Testis (tissue), 2 donors: Measurements from ENCODE around the gene PLPPR3.

Experiments
- POLR2A ChIP-seq: fragments of 450-650 bp; IDR thresholded peaks from one replicate; pipeline ENCODE4 v1.6.1; 2017; ENCODE audit warnings: antibody characterized with exemption, mild to moderate bottlenecking, moderate library complexity
- TF ChIP-seq, protein P1 (sequence below), 3 experiments: fragments of 450-650 bp in 2 of 3; fragments of 200-600 bp in 1 of 3; sonication (generic) in 1 of 3; IDR thresholded peaks; one replicate each; pipeline ENCODE4 v1.5.1; 2016 to 2019; ENCODE audit warnings: antibody characterized with exemption in 3 of 3, mild to moderate bottlenecking in 2 of 3, moderate library complexity in 1 of 3

DNA sequence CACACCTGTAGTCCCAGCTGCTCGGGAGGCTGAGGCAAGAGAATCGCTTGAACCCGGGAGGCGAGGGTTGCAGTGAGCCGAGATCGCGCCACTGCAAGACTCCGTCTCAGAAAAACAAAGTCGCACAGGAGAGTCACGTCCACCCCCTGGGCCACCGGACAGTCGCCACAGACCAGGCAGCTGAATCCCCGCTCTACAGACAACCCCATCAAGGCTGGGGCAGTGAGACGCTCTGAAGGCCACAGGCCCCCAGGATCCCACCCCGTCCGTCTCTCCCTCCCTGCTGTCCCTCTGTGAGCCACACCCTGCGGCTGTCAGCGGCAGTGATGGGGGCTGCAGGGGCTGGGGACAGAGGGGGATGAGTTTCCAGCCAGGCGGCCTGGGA lies 40.0 kb downstream of the PLPPR3 start:
- TF ChIP-seq POLR2A: no peak
- TF ChIP-seq, protein P1, sequence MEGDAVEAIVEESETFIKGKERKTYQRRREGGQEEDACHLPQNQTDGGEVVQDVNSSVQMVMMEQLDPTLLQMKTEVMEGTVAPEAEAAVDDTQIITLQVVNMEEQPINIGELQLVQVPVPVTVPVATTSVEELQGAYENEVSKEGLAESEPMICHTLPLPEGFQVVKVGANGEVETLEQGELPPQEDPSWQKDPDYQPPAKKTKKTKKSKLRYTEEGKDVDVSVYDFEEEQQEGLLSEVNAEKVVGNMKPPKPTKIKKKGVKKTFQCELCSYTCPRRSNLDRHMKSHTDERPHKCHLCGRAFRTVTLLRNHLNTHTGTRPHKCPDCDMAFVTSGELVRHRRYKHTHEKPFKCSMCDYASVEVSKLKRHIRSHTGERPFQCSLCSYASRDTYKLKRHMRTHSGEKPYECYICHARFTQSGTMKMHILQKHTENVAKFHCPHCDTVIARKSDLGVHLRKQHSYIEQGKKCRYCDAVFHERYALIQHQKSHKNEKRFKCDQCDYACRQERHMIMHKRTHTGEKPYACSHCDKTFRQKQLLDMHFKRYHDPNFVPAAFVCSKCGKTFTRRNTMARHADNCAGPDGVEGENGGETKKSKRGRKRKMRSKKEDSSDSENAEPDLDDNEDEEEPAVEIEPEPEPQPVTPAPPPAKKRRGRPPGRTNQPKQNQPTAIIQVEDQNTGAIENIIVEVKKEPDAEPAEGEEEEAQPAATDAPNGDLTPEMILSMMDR (IDR thresholded peaks at IDR 0.05): no peak
